ENCODE measurements around the gene HAUS5. TPM values are rescaled to one million over a fixed set of nuclear protein-coding genes. Genes with fewer than 3 reads are reported as not detected.

HAUS5 gene
- total RNA-seq, 2 experiments from 2014 or later = 58.1 to 61.5 TPM

DNA sequence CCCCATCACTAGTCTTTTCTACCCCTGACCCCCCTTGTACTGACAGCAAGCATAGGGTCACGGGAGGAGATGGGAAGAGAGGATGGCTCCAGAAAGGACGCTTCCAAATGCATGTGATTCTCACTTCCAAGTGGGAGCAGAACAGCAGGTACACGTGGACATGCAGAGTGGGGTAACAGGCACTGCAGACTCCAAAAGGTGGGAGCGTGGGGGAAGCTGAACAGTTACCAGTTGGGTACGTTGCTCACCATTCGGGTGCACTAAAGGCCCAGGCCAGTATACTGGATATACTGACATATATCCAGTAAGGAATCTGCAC is 26.7 kb downstream of the HAUS5 start:
- Histone ChIP-seq H3K9me2 (ENCODE audit: insufficient read depth, low read length) (no peaks in the 10 kb centered on the region), H3K4me2 (ENCODE audit: low read length) (no peak overlapping the region), H3K79me2 (ENCODE audit: insufficient read depth, low read depth, low read length) (no peaks in the 10 kb centered on the region), H3K4me1 (ENCODE audit: insufficient read depth, low read length, poor library complexity, severe bottlenecking) (peaks cover 29% of the 10 kb centered on the region), H3K27ac (ENCODE audit: low read depth, low read length, poor library complexity, severe bottlenecking) (no peak overlapping the region), H4K20me1 (ENCODE audit: insufficient read depth, low read length) (no peaks in the 10 kb centered on the region), H3K4me3 (ENCODE audit: low read depth, low read length, poor library complexity, severe bottlenecking) (no peak overlapping the region), H3K9me3 (ENCODE audit: low read length) (no peaks in the 10 kb centered on the region), H2AFZ (ENCODE audit: low read length) (no peak overlapping the region), H3K36me3 (ENCODE audit: insufficient read depth, low read length) (peaks cover 38% of the 10 kb centered on the region)
- DNase-seq (ENCODE audit: low spot score) = no peak
- intact Hi-C loops (cut with micrococcal nuclease; ENCODE audit: unreplicated experiment) = no loop called here
- BruUV-seq (replicated peaks) = no TSS peak
- ChIA-PET CTCF (ENCODE audit: unreplicated experiment) (no interaction called here), POLR2A (no interaction called here)
- TF ChIP-seq, protein P1, sequence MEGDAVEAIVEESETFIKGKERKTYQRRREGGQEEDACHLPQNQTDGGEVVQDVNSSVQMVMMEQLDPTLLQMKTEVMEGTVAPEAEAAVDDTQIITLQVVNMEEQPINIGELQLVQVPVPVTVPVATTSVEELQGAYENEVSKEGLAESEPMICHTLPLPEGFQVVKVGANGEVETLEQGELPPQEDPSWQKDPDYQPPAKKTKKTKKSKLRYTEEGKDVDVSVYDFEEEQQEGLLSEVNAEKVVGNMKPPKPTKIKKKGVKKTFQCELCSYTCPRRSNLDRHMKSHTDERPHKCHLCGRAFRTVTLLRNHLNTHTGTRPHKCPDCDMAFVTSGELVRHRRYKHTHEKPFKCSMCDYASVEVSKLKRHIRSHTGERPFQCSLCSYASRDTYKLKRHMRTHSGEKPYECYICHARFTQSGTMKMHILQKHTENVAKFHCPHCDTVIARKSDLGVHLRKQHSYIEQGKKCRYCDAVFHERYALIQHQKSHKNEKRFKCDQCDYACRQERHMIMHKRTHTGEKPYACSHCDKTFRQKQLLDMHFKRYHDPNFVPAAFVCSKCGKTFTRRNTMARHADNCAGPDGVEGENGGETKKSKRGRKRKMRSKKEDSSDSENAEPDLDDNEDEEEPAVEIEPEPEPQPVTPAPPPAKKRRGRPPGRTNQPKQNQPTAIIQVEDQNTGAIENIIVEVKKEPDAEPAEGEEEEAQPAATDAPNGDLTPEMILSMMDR (conservative IDR thresholded peaks at IDR 0.05; ENCODE audit: low read length) = no peak
- TF ChIP-seq EZH2phosphoT487 (IDR thresholded peaks at IDR 0.05; ENCODE audit: borderline replicate concordance, low read depth, low read length) = no peak

DNA sequence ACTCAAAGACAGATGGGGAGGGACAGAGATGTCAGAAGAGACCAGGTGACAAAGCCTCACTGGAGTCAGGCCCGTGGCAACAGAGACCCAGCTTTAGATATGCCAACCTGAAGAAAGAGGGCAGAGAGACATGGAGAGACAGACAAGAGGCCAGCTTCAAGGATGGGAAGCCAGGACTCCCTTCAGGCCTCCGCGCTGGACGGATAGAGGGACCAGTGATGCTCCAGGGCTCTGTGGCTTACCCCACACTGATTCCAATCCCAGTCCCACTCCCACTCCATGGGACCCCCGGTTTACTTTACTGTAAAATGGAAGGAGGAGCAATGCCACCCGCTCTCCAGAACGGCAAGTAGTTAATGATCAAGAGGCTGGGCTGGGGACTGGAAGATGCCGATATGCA is 27.3 kb downstream of the HAUS5 start:
- no TSS peak for BruUV-seq (replicated peaks)
- Histone ChIP-seq H4K20me1 (ENCODE audit: insufficient read depth, low read length) (no peaks in the 10 kb centered on the region), H3K36me3 (ENCODE audit: insufficient read depth, low read length) (peaks cover 32% of the 10 kb centered on the region), H3K4me1 (ENCODE audit: insufficient read depth, low read length, poor library complexity, severe bottlenecking) (peaks cover 34% of the 10 kb centered on the region), H3K4me2 (ENCODE audit: low read length) (no peak overlapping the region), H3K4me3 (ENCODE audit: low read depth, low read length, poor library complexity, severe bottlenecking) (no peak overlapping the region), H2AFZ (ENCODE audit: low read length) (no peak overlapping the region), H3K27ac (ENCODE audit: low read depth, low read length, poor library complexity, severe bottlenecking) (no peak overlapping the region), H3K79me2 (ENCODE audit: insufficient read depth, low read depth, low read length) (no peaks in the 10 kb centered on the region), H3K9me3 (ENCODE audit: low read length) (no peaks in the 10 kb centered on the region), H3K9me2 (ENCODE audit: insufficient read depth, low read length) (no peaks in the 10 kb centered on the region)
- CTCF ChIA-PET (ENCODE audit: unreplicated experiment) = no interaction called here
- DNase-seq (ENCODE audit: low spot score) = no peak
- TF ChIP-seq, protein P1 (conservative IDR thresholded peaks at IDR 0.05; ENCODE audit: low read length) = no peak
- TF ChIP-seq EZH2phosphoT487 (IDR thresholded peaks at IDR 0.05; ENCODE audit: borderline replicate concordance, low read depth, low read length) = no peak
- intact Hi-C loops (cut with micrococcal nuclease; ENCODE audit: unreplicated experiment) = loop anchor here (10.0 kb wide), 1 partner anchor 415 kb away; the partner anchor contains the start of genes THAP8 and WDR62
- POLR2A ChIA-PET = no interaction called here

DNA sequence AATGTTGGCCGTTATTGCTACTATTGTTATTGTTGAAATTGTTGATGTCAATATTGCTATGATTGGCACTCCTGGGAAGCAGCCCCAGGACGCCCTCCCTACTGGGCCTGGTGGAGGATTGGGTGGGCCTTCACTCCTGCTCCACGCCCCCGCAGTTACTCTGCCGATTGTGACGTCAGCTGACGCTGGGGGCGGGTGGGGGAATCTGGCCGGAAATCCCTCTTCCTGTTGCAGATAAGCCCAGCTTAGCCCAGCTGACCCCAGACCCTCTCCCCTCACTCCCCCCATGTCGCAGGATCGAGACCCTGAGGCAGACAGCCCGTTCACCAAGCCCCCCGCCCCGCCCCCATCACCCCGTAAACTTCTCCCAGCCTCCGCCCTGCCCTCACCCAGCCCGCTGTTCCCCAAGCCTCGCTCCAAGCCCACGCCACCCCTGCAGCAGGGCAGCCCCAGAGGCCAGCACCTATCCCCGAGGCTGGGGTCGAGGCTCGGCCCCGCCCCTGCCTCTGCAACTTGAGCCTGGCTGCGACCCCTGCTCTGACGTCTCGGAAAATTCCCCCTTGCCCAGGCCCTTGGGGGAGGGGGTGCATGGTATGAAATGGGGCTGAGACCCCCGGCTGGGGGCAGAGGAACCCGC is 29.1 kb downstream of the HAUS5 start, which contains the start of gene ETV2:
Gene ETV2 (plus strand): TSS at position 231 of the 637 bp plus-strand sequence. CDS start 716 bp downstream, outside the sequence.
- peak within 1 kb of the TSS; percentile 38; the same call in 1 of the 2 replicates for H2AFZ ChIP-seq (ENCODE audit: low read length)
- H3K27ac ChIP-seq (ENCODE audit: low read depth, low read length, poor library complexity, severe bottlenecking) = no peak within 1 kb of the TSS
- H3K4me2 ChIP-seq (ENCODE audit: low read length) = peak within 1 kb of the TSS; percentile 97
- H3K4me1 ChIP-seq (ENCODE audit: insufficient read depth, low read length, poor library complexity, severe bottlenecking) = peaks cover 45% of the 10 kb centered on the region
- H3K36me3 ChIP-seq (ENCODE audit: insufficient read depth, low read length) = peaks cover 20% of the 10 kb centered on the region
- ChIA-PET POLR2A (no interaction called here), CTCF (ENCODE audit: unreplicated experiment) (no interaction called here)
- no peaks in the 10 kb centered on the region for H3K9me2 ChIP-seq (ENCODE audit: insufficient read depth, low read length)
- no peak within 1 kb of the TSS for H3K4me3 ChIP-seq (ENCODE audit: low read depth, low read length, poor library complexity, severe bottlenecking)
- H4K20me1 ChIP-seq (ENCODE audit: insufficient read depth, low read length) = no peaks in the 10 kb centered on the region
- H3K9me3 ChIP-seq (ENCODE audit: low read length) = no peaks in the 10 kb centered on the region
- intact Hi-C loops (cut with micrococcal nuclease; ENCODE audit: unreplicated experiment) = loop anchor here (10.0 kb wide), 1 partner anchor 413 kb away; the partner anchor contains the start of genes THAP8 and WDR62
- H3K79me2 ChIP-seq (ENCODE audit: insufficient read depth, low read depth, low read length) = no peaks in the 10 kb centered on the region
- peak; percentile 35 for DNase-seq (ENCODE audit: low spot score)
- TF ChIP-seq, protein P1 (conservative IDR thresholded peaks at IDR 0.05; ENCODE audit: low read length) = no peak
- TF ChIP-seq EZH2phosphoT487 (IDR thresholded peaks at IDR 0.05; ENCODE audit: borderline replicate concordance, low read depth, low read length) = no peak
- BruUV-seq (replicated peaks) = no TSS peak
